BJ (cell line): ENCODE data around the gene PLIN4. TPM values are rescaled to one million over a fixed set of nuclear protein-coding genes. Genes with fewer than 3 reads are reported as not detected.

ENCODE experiments used
- CTCF ChIA-PET: fragments of 350-600 bp; formaldehyde crosslinking; extraction: SDS; loops from one replicate; lab custom pipeline; 2021; ENCODE audit warnings: antibody characterized with exemption, inconsistent platforms; lab: Yijun Ruan, JAX
- POLR2A ChIA-PET: fragments of 300-600 bp; sonication (Branson Sonifier 250); formaldehyde crosslinking; extraction: SDS; loops from one replicate; lab custom pipeline; 2021; ENCODE audit warnings: antibody characterized with exemption; lab: Charles Lee
- DNase-seq: peaks from one replicate; pipeline ENCODE4 v3.0.0-alpha.2; 2011; ENCODE audit warnings: low read depth
- H3K27me3 ChIP-seq: 2 replicates; pipeline ENCODE4 v1.6.0; 2011; ENCODE audit warnings: low read length; ENCODE audit not compliant: control insufficient read depth, insufficient read depth
- H3K36me3 ChIP-seq: 2 replicates; pipeline ENCODE4 v1.5.1; 2011; ENCODE audit warnings: low read length; ENCODE audit not compliant: control insufficient read depth, insufficient read depth
- H3K4me3 ChIP-seq: 2 replicates; pipeline ENCODE4 v1.5.1; 2011; ENCODE audit warnings: low read depth, mild to moderate bottlenecking, control low read depth, low read length
- polyA plus RNA-seq: library from polyadenylated mRNA; depleted of rRNA; stranded (reverse); fragments of >200 nt; gene quantifications from 2 replicates; pipeline ENCODE4 v1.2.3, GENCODE V29; 2011
- TF ChIP-seq, protein P1 (sequence below): IDR thresholded peaks from 2 replicates; pipeline ENCODE4 v1.5.1; 2011; ENCODE audit warnings: low read depth, mild to moderate bottlenecking, control low read depth, inconsistent platforms, low read length, moderate library complexity; ENCODE audit not compliant: insufficient read depth

Gene PLIN4
- polyA plus RNA-seq, 1 experiment: 0.01 TPM

GRCh38 chr19:4525563-4526002, 7.3 kb upstream of the PLIN4 start:
- DNase-seq: no peak
- ChIA-PET CTCF (interaction anchor here (0.6 to 6.5 kb wide), 26 partner anchors 10 to 292 kb away, joined by 3 to 84 read pairs (median 3); partner anchors contain the start of genes CHAF1A, LRG1, PLIN5 and YJU2), POLR2A (no interaction called here)
- TF ChIP-seq, protein P1, sequence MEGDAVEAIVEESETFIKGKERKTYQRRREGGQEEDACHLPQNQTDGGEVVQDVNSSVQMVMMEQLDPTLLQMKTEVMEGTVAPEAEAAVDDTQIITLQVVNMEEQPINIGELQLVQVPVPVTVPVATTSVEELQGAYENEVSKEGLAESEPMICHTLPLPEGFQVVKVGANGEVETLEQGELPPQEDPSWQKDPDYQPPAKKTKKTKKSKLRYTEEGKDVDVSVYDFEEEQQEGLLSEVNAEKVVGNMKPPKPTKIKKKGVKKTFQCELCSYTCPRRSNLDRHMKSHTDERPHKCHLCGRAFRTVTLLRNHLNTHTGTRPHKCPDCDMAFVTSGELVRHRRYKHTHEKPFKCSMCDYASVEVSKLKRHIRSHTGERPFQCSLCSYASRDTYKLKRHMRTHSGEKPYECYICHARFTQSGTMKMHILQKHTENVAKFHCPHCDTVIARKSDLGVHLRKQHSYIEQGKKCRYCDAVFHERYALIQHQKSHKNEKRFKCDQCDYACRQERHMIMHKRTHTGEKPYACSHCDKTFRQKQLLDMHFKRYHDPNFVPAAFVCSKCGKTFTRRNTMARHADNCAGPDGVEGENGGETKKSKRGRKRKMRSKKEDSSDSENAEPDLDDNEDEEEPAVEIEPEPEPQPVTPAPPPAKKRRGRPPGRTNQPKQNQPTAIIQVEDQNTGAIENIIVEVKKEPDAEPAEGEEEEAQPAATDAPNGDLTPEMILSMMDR: no peak
- no peak overlapping the region for H3K4me3 ChIP-seq
- H3K27me3 ChIP-seq: peaks cover 5% of the 10 kb centered on the region
- H3K36me3 ChIP-seq: no peaks in the 10 kb centered on the region

DNA sequence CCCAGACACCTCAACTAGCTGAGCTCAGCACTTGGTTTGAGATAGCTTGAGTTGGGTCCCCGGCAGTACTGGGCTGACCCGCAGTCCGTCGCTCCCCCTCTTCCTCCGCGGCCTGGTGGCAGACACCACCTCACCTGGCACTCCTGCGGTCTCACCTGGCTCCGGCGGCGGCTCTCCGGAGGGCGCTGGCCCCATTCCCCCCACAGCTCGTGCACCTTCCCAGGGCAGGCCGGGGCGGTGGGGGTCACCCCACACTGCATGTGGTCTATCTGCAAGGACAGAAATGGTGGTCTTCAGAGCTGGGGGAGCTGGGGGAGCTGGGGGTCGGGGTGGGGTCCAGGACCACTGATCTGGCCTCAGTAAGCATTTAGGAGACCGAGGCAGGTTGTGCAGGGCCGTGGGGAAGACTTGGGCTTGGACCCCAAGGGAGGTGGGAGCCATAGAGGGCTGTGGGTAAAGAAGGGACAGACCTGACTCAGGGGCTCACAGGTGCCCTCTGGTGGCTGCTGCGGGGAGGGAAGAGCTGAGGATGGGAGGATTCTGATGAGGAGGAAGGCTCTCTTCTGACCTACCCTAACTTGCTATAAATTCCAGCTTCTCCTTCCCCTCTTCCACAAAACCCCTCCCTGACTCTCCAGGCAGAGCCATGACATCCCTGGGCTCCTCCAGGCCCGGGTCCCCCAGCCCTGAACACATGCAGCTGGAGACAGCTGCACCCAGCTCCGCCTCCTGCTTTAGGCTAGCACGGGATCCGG, 6.7 kb upstream of the PLIN4 start:
- DNase-seq: no peak
- ChIA-PET POLR2A (no interaction called here), CTCF (interaction anchor here (0.6 to 6.5 kb wide), 28 partner anchors 10 to 292 kb away, joined by 3 to 84 read pairs (median 3); partner anchors contain the start of genes CHAF1A, LRG1, PLIN5 and YJU2)
- peaks cover 5% of the 10 kb centered on the region for H3K27me3 ChIP-seq
- TF ChIP-seq, protein P1: peak; percentile 89
- H3K4me3 ChIP-seq: no peak overlapping the region
- no peaks in the 10 kb centered on the region for H3K36me3 ChIP-seq

GRCh38 chr19:4523306-4524110, 5.2 kb upstream of the PLIN4 start:
- CTCF ChIA-PET: interaction anchor here (0.8 to 6.5 kb wide), 19 partner anchors 8 to 267 kb away, joined by 3 to 84 read pairs (median 4); partner anchors contain the start of genes LRG1 and PLIN5
- Histone ChIP-seq H3K36me3 (no peaks in the 10 kb centered on the region), H3K27me3 (peaks cover 1% of the 10 kb centered on the region), H3K4me3 (no peak overlapping the region)
- no peak for DNase-seq
- POLR2A ChIA-PET: no interaction called here
- TF ChIP-seq, protein P1: peak; percentile 73

- Histone ChIP-seq H3K4me3 (no peak overlapping the region), H3K36me3 (no peaks in the 10 kb centered on the region), H3K27me3 (peaks cover 1% of the 10 kb centered on the region)
- DNase-seq: no peak
- ChIA-PET POLR2A (no interaction called here), CTCF (interaction anchor here (0.6 to 6.5 kb wide), 14 partner anchors 7 to 255 kb away, joined by 3 to 84 read pairs (median 6); partner anchors contain the start of genes LRG1 and PLIN5)
- TF ChIP-seq, protein P1: no peak
Measured at GRCh38 chr19:4522291-4523002, 4.2 kb upstream of the PLIN4 start.
